Stimulated activated CD8-positive, alpha-beta memory T cell treated with anti-CD3 and anti-CD28 coated beads, Interleukin-2, amount 100 ng/mL, for 48 hours (primary cell): ENCODE measurements around the gene PROSER2.

Experiments
- DNase-seq, 2 donors: peaks; one replicate each; pipeline ENCODE4 v3.0.0-alpha.2; 2020; ENCODE audit warnings: low read depth in 2 of 2

PROSER2 gene

GRCh38 chr10:11823122-11823988 is at the start of gene PROSER2:
TSS of gene PROSER2 (plus strand) at chr10:11823356. CDS start at chr10:11852078, 28,722 bp downstream.
- peak; percentile 7 to 10 for DNase-seq

GRCh38 chr10:11773761-11774441 is 49.3 kb upstream of the PROSER2 start:
- no peak for DNase-seq

GRCh38 chr10:11775412-11775811 is 47.7 kb upstream of the PROSER2 start:
- DNase-seq = no peak

GRCh38 chr10:11776080-11776479 is 47.1 kb upstream of the PROSER2 start:
- DNase-seq = no peak

GRCh38 chr10:11781114-11781513 is 42.0 kb upstream of the PROSER2 start:
- no peak for DNase-seq

- DNase-seq = no peak
These were observed 40.2 kb upstream of the PROSER2 start for GRCh38 chr10:11782793-11783557.

GRCh38 chr10:11783558-11783865 is 39.6 kb upstream of the PROSER2 start:
- DNase-seq = no peak

- DNase-seq = no peak
These were observed 35.8 kb upstream of the PROSER2 start for GRCh38 chr10:11787374-11787773.

GRCh38 chr10:11787846-11788245 is 35.3 kb upstream of the PROSER2 start:
- no peak for DNase-seq

- no peak for DNase-seq
These were observed 33.9 kb upstream of the PROSER2 start for GRCh38 chr10:11789306-11789705.

- no peak for DNase-seq
These were observed 33.2 kb upstream of the PROSER2 start for GRCh38 chr10:11789956-11790355.

GRCh38 chr10:11793762-11794479 is 29.2 kb upstream of the PROSER2 start:
- DNase-seq = no peak

GRCh38 chr10:11794566-11794965 is 28.6 kb upstream of the PROSER2 start:
- no peak for DNase-seq

- no peak for DNase-seq
These were observed 27.8 kb upstream of the PROSER2 start for GRCh38 chr10:11795101-11795920.

- no peak for DNase-seq
These were observed 26.7 kb upstream of the PROSER2 start for GRCh38 chr10:11796474-11796873.

- no peak for DNase-seq
These were observed 25.9 kb upstream of the PROSER2 start for GRCh38 chr10:11797281-11797680.

GRCh38 chr10:11797847-11798633 is 25.1 kb upstream of the PROSER2 start:
- DNase-seq = no peak

GRCh38 chr10:11798845-11799735 is 24.1 kb upstream of the PROSER2 start:
- no peak for DNase-seq

GRCh38 chr10:11799736-11800080 is 23.4 kb upstream of the PROSER2 start:
- DNase-seq = no peak
